HG02759 (cell line): ENCODE data around the gene CTNNB1.

ENCODE experiments used
- ATAC-seq: cut with Tn5 transposase; IDR thresholded peaks from one replicate; pipeline ENCODE4 v1.9.1; 2021; ENCODE audit warnings: mild to moderate bottlenecking, moderate library complexity; ENCODE audit not compliant: unreplicated experiment

CTNNB1 gene

DNA sequence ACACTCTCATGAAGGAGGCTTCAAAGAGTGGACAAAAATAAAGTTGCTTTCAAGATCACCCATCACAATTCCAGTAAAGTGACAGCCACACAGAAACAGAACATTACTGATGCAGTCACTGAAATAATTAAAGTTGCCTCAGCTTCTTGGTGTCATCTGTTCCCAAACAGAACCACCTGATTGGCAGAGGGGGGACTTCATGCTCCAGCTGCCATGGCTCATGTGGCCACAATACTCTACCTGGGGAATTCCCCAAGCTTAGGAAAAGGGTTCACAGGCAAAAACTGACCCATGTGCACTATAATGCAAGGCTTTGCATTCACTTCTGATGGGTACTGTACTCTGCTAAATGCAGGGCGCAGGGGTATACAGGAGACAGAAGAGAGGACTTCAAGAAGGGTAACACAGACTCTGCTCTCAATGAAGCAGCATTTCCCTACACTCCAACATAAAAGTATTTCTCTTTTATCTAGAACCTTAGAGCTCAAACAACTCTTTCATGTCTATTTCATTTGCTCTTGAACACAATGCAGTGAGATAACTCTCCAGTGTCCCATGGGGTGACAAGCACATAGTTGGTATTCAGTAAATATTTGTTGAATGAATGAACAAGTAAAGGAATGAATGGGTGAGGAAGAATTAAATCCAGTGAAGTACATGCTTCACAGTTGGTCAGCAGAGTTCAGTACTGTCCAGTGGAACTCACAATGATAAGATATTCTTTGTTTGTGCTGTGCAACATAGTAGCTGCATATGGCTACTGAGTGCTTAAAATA lies 8.6 kb upstream of the CTNNB1 start:
- ATAC-seq: peak; percentile 68

DNA sequence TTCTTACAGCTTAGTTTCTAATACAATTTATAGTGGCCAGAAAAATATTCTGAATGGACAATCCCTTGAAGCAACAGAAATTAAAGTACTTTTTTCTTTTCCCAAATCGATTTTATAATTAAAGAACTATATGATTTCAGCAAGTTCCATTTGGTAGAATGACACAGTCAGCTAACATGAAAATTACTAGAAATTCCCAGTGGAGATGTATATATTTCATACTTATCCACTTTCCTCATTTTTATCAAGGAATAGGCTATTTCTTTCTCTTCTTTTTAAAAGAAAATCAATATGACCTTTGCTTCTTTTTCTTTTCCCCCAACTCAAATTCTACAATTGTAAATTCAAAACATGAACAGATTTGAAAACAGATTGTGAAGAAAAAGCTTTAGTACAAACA lies 6.4 kb upstream of the CTNNB1 start:
- no peak for ATAC-seq

DNA sequence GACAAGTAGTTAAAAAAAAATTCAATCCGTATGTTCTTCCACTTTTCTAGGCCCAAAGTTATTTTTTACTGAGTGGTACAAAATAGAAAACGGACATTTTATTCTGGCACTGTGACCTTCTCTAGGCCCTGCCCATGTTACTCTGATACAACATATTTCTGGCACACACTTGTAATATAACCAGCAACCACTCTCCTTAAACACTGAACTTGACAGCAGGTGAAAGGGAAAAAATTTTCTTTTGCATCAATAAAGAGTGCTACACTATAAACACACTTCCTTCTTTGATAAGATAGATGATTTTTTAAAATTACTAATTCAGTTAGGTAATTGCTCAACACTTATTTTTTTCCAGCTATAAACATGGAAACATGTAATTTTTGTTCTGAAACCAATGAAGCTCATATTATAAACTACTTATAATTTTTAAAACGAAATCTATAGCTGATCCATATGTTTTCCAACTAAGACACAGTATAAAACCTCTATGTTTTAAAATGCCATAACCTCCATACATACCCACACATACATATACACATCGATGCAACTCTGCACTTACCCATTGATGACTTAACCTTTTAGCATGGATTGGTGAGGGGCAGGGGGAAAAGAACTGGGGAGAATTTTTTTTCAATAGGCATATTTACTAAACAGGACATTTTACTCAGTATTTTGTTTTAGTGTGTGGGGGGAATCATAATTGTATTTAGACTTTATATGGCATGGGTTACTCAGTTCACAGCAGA lies 5.3 kb upstream of the CTNNB1 start:
- no peak for ATAC-seq

DNA sequence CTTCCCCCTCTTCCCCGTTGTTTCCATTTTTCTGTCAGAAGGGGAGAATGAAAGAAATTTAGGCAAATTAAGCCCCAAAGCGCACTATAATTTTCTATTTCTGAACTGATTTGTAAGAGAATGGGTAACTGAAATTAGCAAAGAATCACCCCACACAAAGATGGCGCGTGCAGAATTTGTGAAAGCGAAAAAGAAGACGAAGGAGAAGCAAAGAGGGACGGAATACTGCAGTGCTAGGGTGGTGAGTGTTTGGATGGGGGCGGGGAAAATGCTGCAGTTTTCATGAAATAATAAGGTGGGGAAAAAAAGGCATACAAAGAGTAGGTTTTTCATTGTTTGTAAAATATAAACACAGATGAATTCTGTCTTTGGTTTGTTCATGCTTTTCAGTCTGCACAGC lies 4.6 kb upstream of the CTNNB1 start:
- no peak for ATAC-seq

DNA sequence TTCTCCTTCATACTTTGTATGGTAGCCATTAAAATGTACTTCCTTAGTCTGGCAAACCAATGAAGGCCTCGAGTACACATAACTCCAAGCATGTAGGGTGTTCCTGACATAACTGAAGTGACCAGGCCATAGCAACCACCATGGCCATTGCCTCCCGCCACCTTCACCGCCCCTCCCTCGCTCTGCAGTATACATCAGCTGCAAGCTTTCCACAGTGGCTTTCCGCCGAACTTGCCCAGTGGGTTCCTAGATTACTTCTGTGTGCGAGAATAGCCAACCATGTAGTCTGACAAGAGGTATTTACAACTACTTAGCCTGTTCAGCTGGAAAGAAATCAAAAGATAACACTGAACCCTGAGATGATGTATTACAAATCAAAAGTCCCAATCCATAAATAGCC lies 3.4 kb upstream of the CTNNB1 start:
- no peak for ATAC-seq

DNA sequence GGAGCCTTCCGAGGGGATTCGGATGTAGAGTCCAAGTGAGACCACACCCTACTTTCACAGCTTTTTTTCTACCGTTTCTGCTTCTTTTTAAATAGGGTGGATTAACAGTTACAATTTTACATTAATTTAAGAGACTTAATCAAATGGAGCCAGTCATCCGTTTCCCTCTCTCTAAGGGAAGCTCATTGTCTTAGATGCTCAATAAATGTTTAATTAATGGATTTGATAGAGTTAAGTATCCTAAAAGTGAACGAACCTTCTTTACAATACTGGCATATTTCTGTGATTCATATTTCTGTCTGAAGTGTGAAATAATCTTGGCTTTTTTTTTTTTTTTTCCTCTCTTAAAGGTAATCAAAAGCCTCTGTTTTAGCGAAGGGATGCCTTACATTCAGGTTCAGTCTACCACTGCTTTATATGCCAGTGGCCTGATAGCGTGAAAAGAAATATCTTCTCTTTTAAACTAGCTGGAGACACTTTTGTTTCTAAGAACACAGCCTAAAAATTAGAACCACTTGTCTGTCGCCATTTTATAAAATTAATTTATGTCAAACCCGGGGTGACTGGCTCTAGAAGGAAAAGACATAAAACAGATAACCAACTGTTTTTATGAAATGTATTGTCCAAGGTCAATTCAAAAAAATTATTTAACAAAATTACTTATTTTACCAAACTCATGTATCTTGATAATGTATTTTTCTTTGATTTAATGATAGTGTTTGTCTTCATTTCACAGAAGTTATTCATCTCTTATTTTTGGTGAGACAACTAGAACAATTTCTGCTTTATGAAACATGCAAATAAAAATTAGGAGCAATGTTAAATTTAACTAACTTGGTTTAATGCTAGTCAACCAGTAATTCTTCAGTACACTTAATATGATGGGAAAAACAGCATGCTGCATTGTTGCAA lies 2.5 kb upstream of the CTNNB1 start:
- no peak for ATAC-seq

DNA sequence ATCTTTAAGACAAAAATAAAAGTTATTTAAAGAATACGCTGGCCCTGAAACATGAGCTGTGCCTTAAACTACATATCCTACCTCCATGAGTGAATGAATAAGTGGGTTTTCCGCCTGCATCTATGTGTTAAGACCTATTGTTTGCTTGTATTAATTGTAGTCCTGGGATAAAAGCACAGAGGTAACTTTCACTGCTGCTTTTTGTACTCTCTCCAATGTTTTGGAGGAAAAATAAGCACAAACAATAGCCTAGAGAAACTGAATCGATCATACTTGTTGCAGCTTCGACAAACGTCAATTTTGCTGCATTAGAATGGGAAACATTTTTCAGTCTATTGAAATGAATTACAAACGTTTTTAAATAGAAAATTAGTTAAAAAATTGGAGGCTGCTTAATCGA lies 1.3 kb upstream of the CTNNB1 start:
- ATAC-seq: no peak

DNA sequence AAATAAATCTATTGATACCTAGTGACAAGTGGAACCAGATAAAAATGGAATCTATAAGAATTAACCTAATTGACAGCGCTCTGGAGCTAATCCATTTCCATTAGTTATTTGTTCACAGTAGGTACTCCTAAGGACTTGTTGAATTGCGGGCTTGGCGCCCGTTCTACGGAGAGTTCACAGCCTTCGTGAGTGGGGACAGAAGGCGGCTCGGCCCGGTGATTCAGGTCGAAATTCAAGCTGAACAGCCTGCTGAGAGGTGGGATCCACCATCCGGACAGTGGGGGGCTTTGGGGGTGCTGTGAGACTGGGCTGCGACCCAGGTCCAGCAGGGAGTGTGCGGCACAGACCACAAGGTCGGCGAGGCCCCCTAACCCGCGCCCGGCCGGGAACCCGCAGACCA lies 779 bp upstream of the CTNNB1 start:
- ATAC-seq: no peak

DNA sequence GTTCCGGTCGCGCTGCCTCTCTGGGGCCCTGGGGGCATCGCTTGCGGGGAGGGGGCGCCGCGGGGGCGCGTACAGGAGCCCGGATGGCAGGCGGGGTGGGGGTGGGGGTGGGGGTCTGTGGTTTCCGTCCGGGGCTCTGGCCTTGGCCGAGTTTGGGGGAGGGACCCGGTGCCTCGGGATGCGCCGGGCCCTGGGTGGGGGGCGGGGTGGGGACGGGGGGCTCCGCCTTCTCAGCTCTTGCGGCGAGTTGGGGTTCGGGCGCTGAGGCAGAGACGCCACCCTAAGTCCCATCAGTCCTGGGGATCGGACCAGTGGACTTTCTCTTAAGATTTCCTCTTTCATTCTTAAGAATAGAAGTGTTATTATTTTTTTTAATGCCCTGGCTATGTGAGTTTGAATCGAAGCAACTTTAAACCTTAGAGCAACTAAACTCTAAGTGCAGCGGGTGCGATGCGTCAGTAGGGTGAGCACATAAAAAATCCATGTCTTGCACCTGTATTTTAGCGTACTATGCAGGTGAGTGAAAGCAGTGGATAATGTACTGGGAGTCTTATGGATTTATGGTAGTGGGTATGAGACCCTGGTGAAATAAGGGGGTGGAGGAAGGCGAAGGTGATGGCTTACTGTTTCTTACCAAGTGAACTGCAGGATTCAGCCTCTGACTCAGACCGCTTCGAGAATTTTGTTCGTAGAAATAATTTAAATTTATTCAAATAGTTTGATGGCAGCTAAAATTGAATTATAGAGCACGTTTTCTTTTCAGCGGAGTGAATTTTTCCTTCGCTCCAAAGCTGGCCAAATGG lies 762 bp downstream of the CTNNB1 start:
- peak; percentile 8 for ATAC-seq

DNA sequence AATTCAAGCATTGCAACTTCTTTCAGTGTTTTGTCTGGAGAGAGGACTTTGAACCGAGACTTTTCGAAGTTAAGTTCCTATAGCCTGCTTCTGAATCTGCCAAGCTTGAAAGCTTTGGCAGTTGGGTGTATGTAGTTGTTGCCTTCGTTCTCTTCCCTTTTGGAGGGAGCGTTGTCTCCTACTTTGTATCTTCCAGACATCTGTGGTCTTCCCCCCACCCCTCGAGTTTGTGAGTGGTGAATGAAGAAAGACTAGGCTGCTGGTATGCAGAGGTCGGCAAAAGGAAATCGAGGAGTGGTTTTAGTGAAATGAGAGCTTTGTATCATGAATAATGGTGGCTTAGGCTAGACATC lies 1.3 kb downstream of the CTNNB1 start:
- ATAC-seq: no peak

DNA sequence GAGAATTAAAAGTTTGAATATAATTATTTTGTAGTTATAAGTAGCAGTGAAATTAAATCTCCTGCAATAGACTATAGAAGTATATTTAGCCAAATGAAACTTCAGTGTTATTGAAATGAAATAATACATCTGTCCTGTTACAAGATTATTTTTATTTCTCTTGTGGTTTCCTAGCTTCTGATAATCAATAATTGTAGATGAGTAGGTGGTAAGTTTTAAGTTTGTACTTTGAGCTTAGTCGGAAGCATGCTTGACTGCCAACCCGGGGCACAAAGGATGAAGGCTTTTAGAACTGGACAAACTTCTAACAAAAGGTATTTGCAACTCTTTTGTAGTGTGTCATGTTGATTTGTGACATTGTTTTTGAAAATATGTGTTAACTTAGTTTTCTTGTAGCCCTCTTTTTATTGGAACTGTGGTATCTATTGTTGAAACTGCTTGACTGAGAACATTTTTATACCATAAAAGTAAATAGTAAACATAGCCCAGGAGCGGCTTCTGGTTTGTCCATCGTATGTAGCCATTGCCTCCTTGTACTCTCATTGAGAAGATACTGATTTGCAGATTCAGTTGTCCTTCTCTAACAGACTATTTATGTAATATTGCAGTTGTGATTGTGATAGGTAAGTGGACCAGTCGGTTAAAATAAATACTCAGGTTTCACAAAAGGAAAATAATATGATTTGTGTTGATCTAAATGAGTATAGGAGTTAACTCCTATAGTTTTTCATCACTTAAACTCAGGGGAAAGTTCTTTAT lies 2.9 kb downstream of the CTNNB1 start:
- ATAC-seq: no peak

DNA sequence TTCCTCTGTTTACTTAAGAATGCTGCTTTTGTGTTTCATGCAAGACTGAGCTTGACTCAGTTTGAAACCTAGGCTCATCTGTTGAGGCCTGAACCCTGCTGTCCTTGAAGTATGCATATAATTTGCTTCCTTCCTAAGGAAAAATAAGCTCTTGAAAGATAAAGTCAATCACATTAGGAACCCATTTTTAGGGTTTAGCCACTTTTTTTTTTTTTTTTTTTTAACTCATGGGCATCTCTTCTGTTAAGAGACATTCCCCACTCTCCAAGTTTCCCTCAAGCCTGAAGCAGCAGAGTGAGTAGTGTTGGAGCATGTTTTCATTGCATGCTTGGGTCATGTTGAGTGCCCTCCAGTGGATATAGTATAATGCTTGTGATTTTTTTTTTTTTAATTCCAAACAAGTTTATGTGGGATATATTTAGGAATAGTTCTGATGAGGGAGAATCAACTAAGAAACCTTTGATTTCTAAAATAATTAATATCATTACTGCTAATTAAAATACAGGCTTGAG lies 3.6 kb downstream of the CTNNB1 start:
- no peak for ATAC-seq

DNA sequence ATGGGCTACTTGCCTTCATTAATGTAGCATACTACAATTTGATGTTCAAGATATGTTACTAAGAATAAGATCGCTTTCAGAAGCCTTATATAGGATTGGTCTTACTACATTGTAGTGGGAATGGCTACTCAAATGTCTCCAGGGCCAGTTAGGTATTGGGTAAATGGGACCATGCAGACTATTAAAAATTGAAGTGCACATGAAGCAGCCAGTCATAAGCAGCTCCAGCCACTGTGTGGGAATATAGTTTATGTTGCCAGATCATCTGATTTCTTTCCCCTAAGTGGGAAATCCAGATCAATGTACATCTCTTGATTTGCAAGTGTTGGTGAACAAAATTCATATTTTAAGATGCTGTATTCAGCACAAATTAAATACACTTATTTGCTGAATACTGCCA lies 5.1 kb downstream of the CTNNB1 start:
- no peak for ATAC-seq

DNA sequence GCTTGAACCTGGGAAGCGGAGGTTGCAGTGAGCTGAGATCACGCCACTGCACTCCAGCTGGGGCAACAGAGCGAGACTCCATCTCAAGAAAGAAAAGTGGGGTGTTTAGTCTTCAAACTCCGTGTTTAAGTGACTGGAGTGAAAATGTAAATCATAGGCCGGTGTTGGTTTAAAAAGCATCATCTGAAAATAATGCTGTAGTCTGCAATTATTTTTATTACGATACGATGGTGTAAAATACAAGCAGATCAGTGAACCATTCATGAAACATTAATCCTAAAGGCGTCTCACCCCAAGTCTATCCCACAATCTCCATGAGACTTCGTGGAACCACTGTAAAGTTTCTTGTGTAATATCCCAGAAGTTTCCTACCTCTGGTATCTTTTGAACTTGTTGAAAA lies 6.3 kb downstream of the CTNNB1 start:
- no peak for ATAC-seq

DNA sequence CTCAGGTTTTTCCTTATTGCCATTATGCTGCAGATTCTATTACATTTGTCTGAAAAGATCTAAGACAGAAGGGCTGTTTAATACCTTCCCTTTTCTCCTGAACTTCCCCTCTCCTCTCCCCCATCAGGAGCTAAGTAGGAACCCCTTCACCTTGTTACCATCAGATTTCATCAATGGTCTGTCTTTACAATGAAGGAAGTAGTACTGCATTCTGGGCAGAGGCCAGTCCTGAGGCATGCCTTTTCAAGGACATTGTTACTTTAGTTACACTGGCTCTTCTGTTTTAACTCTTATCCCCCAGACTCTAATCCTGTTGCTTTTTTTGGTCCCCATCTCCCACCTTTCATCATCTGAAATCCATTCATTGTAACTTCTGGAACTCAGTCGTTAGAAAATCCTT lies 8.1 kb downstream of the CTNNB1 start:
- ATAC-seq: no peak

DNA sequence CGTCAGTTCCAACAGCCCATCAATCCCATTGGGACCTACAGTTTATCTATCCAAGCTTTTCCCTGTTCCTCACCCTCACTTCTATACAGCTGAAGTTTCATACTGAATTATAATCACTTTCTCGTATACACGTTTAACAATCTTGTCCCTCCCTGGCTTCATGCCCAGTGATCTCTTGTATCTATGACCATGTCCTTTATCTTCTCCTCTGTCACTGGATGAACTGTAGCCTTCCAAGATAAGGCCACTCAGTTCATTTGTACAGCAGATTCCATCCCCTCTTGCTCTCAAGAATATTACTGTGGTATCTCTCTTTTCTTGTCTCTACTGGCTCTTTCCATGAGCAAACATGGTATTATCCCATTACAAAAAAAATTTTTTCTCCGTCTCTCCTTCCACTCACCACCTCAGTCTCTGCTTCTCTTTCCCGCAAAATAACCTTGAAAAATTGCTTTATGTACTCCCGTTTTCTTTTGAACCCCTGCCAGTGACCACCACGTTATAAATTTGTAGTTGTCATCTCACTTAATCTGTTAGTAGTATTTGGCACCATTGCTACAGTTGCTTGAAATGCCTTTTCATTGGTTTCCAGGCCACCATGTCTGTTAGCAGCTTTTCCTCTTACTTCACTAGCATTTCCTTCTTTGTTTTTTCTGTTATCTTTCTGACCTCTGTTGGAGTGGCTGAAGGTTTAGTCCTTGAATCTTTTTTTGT lies 9.4 kb downstream of the CTNNB1 start:
- no peak for ATAC-seq

DNA sequence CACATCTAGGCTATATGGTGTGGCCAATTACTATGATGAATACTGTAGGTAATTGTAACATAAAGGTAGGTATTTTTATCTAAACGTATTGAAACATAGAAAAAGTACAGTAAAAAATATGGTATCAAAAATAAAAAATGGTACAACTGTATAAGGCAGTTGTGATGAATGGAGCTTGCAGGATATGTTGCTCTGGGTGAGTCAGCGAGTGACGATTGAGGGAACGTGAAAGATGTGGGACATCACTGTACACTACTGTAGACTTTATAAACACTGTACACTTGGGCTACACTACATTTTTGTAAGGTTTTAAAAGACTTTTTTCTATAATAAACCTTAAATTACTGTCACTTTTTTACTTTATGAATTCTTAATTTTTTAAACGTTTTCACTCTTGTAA lies 10.3 kb downstream of the CTNNB1 start:
- no peak for ATAC-seq

DNA sequence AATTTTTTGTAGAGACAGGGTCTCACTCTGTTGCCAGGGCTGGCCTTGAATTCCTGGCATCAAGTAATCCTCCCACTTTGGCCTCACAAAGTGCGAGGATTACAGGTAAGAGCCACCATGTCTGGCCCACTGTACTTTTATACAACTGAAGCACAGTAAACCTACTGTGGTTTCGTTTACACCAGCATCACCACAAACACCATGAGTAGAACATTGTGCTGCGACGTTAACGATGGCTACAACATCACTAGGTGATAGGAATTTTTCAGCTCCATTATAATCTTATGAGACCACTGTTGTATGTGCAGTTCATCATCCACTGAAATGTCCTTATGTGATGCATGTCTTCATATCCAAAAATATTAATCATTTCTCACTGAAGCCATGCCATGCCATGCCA lies 11.7 kb downstream of the CTNNB1 start:
- no peak for ATAC-seq

DNA sequence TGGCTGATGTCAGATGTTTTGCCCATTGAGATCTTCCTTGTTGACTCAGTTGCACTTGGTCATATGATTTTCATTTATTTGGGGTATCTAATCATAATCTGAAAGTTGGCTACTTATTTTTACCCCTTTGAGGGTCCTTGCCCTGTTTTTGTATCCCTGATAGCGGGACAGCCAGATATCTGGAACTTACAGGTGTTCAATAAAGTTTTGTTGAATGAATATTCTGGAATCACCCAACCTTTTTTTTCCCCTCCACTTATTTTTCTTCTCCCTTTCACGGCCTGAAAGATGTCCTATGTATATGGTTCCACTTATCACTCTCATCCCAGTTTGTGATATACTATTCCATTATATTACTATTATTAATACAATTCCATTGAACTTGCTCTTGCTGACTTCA lies 12.8 kb downstream of the CTNNB1 start:
- no peak for ATAC-seq
